A549 (cell line): ENCODE measurements around the gene NLRC5.

Source experiments
- CHD2 ChIP-seq: fragments of 150-350 bp; IDR thresholded peaks from 2 replicates; pipeline ENCODE4 v1.6.1; 2014; ENCODE audit warnings: low read length; ENCODE audit not compliant: partially characterized antibody
- EP300 ChIP-seq, 2 experiments: fragments of >200 bp; sonication (Bioruptor Twin); formaldehyde crosslinking; IDR thresholded peaks; 2 replicates in 1 of 2; 3 replicates in 1 of 2; pipeline ENCODE4 v1.6.1; 2016 to 2017
- ESRRA ChIP-seq: fragments of 150-350 bp; IDR thresholded peaks from 2 replicates; pipeline ENCODE4 v1.6.1; 2014; ENCODE audit warnings: mild to moderate bottlenecking, low read length, borderline replicate concordance
- FOXS1 ChIP-seq: fragments of 250-450 bp; sonication (Bioruptor Pico); IDR thresholded peaks from 2 replicates; pipeline ENCODE4 v1.5.0; 2020; ENCODE audit warnings: mild to moderate bottlenecking, moderate library complexity
- HOXA7 ChIP-seq: fragments of 250-450 bp; sonication (Bioruptor Pico); IDR thresholded peaks from 2 replicates; pipeline ENCODE4 v1.5.0; 2020; ENCODE audit warnings: mild to moderate bottlenecking, moderate library complexity
- JUN ChIP-seq, 2 experiments: fragments of >200 bp; sonication (Bioruptor Twin); formaldehyde crosslinking; IDR thresholded peaks; 2 replicates in 1 of 2; 3 replicates in 1 of 2; pipeline ENCODE4 v1.6.1; 2016 to 2017
- JUNB ChIP-seq: fragments of >200 bp; sonication (Bioruptor Twin); formaldehyde crosslinking; IDR thresholded peaks from 2 replicates; pipeline ENCODE4 v1.6.1; 2016
- PHF8 ChIP-seq: fragments of 200-600 bp; sonication (generic); IDR thresholded peaks from 2 replicates; pipeline ENCODE4 v1.6.1; 2016; ENCODE audit warnings: low read depth, mild to moderate bottlenecking, antibody characterized with exemption, moderate library complexity, borderline replicate concordance
- POLR2A ChIP-seq: IDR thresholded peaks from 2 replicates; pipeline ENCODE4 v1.6.1; 2012; ENCODE audit warnings: mild to moderate bottlenecking, low read length
- RFX5 ChIP-seq: fragments of 450-650 bp; IDR thresholded peaks from 2 replicates; pipeline ENCODE4 v1.7.1; 2014; ENCODE audit warnings: antibody characterized with exemption, mild to moderate bottlenecking, moderate library complexity
- TF ChIP-seq, protein P1 (sequence below): fragments of >200 bp; sonication (Bioruptor Twin); formaldehyde crosslinking; IDR thresholded peaks from 3 replicates; pipeline ENCODE4 v1.5.1; 2016
- TF ChIP-seq, protein P2 (sequence below): fragments of 150-350 bp; IDR thresholded peaks from 2 replicates; pipeline ENCODE4 v1.6.1; 2014; ENCODE audit warnings: low read depth, mild to moderate bottlenecking, low read length

DNA sequence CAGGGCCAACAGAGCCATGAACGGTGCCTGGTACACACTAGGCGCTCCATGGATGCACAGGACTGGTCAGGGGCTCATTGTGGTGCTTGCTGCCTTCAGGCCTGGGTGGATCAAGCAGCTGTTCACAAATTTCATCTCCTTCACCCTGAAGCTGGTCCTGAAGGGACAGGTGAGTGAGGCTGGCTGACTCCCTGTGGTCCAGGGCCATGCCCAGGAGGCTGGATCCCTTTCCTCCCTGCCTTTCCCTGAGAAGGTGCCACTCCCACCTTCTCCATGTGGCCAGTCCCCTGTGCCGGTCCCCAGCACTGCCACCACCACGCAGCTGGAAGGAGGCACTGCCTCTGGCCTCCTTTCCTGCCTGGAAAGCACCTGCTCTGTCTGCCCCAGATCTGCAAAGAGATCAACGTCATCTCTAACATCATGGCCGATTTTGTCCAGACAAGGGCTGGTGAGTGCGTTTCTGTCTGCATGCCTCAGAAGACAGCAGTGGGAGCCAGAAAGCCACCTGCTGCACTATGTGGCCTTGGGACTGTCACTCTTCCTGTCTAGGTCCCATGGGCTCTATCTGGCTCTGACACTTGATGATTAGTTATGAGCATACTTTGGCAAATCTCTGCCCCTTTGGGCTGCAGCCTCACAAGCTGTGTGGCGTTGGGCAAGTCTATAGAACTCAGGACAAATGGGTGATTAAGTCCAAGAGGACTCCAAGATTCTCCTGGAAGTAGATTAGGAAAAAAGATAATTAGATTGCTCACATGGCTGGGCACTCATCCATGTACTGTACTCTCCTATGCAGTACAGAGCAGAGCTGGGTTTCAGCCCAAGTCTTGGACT, 18.2 kb upstream of the NLRC5 start:
- TF ChIP-seq, protein P1, sequence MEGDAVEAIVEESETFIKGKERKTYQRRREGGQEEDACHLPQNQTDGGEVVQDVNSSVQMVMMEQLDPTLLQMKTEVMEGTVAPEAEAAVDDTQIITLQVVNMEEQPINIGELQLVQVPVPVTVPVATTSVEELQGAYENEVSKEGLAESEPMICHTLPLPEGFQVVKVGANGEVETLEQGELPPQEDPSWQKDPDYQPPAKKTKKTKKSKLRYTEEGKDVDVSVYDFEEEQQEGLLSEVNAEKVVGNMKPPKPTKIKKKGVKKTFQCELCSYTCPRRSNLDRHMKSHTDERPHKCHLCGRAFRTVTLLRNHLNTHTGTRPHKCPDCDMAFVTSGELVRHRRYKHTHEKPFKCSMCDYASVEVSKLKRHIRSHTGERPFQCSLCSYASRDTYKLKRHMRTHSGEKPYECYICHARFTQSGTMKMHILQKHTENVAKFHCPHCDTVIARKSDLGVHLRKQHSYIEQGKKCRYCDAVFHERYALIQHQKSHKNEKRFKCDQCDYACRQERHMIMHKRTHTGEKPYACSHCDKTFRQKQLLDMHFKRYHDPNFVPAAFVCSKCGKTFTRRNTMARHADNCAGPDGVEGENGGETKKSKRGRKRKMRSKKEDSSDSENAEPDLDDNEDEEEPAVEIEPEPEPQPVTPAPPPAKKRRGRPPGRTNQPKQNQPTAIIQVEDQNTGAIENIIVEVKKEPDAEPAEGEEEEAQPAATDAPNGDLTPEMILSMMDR = no peak
- TF ChIP-seq FOXS1 (CRISPR knock-in tag) (no peak), POLR2A (no peak), JUN (IDR thresholded peaks at IDR 0.05) (no peak), EP300 (IDR thresholded peaks at IDR 0.05) (no peak), CHD2 (no peak), JUNB (no peak), PHF8 (no peak), RFX5 (no peak), ESRRA (no peak), HOXA7 (CRISPR knock-in tag) (no peak)
- TF ChIP-seq, protein P2, sequence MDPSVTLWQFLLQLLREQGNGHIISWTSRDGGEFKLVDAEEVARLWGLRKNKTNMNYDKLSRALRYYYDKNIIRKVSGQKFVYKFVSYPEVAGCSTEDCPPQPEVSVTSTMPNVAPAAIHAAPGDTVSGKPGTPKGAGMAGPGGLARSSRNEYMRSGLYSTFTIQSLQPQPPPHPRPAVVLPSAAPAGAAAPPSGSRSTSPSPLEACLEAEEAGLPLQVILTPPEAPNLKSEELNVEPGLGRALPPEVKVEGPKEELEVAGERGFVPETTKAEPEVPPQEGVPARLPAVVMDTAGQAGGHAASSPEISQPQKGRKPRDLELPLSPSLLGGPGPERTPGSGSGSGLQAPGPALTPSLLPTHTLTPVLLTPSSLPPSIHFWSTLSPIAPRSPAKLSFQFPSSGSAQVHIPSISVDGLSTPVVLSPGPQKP = no peak
